ENCODE results near the gene ZNF148.

Gene ZNF148

DNA sequence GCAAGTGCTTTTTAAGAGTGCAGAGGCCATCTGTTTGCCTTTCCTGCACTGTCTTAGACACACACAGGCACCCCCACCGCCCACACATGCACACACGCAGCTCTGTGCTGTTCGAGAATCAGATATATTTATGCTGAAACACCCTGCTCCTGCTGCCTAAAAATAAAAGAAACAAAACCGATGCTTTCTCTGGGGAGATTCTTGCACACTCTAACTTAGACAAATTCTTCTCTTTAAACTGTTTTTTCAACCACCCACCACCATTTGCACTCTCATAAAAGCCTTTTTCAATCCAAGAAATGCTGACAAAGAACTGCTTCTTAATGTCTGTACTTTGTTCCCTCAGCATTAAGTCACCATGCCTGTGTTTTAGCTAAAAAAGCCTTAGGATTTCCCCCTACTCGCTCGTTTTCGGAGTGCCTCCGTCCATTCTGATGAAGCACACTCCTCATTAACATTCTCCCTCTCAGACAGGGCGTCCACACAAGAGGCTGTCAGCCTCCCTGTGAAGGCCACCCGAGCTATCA lies 188.8 kb downstream of the ZNF148 start:
- DNase-seq, result no peak

- no peak for DNase-seq
Observed at GRCh38 chr3:125185805-125186204, 189.3 kb downstream of the ZNF148 start.

DNA sequence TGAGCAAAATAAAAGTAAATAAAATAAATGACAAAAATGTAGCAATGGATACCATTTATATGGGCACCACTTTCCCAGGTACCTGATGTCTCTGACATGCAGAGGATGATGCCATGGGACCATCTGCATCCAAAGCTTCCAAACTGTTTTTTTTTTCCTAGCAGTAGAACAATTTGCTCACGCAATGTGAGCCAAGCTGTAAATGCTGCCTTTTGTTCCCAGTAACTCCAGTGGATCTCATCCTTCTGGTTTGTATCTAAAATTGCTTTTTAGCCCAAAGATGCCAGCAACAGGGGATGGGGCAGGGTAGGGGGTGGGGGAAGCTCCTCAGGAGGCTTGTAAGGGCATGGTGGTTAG lies 195.3 kb downstream of the ZNF148 start:
- DNase-seq, result no peak

- DNase-seq, result no peak
Observed at GRCh38 chr3:125179143-125179883, 195.8 kb downstream of the ZNF148 start.

GRCh38 chr3:125177746-125178145 lies 197.4 kb downstream of the ZNF148 start:
- no peak for DNase-seq
